GM21723 (cell line): ENCODE measurements around the gene TRIB2.
A peak's percentile ranks its signal among the peaks of the same experiment; 100 is the strongest.

Source experiments
- ATAC-seq: cut with Tn5 transposase; IDR thresholded peaks from one replicate; pipeline ENCODE4 v1.9.1; 2021; ENCODE audit warnings: mild to moderate bottlenecking, moderate library complexity; ENCODE audit not compliant: unreplicated experiment

TRIB2 gene

DNA sequence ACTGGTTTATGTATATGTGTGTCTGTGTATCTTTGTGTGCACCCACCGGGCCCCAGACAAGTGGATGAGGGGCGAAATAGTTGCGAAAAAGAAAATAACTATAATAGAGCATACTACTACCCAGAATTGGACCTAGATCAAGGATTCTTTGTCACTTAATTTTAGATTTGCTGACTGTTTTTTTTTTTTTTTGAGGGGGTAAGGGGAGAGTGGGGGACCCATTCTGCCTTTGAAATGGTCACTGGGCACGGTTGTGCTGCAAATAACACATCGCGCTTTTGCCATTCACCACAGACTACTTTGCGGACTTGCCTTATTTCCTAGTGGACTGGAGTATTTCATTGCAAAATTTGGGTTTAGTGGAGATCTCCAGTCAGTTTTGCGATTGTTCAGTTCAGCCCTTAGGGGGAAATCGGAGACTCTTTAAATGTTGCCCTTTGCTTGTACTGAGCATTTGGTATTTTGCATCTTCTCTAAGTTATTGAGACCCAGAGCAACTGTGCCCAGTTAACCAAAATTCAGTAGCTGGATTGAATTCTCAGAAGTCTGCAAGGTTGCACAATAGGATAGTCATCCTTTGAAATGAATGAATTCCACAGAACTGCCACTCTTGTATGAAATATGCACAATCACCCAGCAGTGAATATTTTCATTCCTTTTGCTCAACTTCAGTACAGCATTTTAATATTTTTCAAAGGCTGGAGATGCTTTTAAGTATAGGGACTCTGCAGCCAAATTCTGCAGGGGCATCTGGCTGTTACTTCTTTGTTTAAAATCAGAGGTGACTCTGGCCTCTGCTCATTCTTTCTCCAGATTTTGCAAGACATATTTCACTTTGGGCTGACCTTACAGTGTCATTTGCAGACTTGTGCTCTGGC is 2.9 kb downstream of the TRIB2 start:
- no peak for ATAC-seq

- no peak for ATAC-seq
Observed at GRCh38 chr2:12720278-12720620, 3.5 kb downstream of the TRIB2 start.

DNA sequence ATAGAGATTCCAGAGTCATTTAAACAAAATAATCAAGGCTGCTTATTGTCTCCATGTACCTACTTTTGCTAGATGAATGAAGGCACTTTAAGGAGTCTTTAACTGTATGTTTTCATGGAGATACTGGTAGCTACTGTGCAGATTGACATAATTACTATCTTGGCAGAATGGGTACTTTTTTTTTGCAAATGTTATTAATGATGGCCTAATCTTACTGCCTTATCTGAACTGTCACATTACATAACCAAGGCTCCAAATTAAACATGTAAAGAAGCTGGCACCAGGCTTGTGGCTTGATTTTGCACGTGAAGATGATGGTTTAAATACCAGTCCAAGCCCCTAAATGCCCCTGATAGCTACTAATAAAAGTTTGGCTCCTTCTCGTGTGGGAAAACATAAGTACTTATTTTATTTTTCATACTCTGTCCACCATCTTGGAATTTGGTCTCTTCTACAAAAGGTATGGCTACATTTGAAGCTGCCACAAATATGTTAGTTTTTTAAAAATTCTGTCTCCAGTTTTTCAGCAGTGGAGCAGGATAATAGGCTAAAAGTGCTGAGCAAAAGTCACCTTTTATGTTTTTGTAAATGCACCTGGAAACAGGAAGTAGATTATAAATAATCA is 4.1 kb downstream of the TRIB2 start:
- no peak for ATAC-seq

DNA sequence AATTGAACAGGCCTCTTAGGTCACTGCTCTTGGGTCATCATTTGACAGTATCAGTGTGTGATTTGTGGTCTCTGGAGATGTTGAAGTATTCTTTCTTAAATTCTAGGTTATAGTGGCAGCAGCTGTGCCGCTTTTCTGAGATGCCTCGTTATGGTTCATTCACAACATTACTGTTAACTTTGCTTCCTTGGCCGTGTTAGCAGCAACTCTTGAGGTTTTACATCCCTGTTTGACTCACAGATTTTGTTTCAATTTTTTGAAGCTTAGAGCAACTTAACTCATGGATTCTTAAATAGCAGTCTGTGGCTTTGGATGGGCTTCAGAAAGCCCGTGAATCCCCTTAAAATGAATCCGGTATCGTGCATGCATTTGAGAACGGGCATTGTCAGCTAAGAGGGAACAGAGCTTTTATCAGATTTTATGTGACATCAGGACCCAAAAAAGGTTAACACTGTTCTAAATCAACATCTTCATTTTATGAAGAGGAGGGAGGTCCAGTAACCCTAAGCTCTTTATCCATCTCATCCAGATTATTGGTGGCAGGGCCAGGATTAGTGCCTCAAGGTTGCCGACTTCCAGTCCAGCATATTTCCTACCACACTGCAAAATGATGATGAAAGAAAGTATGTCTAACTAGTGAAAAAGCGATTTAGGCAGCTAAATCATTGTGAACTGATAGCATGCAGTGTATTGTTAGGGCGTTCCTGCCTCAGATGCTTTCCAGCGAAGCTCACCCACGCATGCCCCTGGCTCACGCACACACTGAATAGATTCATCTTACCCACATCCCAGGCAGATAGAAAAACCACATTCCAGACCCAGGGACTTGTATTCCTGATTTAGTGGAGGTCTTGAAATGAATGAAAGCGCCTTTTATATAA is 5.1 kb downstream of the TRIB2 start:
- ATAC-seq: no peak

GRCh38 chr2:12722447-12723316 is 5.9 kb downstream of the TRIB2 start:
- no peak for ATAC-seq

GRCh38 chr2:12723736-12724463 is 7.2 kb downstream of the TRIB2 start:
- no peak for ATAC-seq

DNA sequence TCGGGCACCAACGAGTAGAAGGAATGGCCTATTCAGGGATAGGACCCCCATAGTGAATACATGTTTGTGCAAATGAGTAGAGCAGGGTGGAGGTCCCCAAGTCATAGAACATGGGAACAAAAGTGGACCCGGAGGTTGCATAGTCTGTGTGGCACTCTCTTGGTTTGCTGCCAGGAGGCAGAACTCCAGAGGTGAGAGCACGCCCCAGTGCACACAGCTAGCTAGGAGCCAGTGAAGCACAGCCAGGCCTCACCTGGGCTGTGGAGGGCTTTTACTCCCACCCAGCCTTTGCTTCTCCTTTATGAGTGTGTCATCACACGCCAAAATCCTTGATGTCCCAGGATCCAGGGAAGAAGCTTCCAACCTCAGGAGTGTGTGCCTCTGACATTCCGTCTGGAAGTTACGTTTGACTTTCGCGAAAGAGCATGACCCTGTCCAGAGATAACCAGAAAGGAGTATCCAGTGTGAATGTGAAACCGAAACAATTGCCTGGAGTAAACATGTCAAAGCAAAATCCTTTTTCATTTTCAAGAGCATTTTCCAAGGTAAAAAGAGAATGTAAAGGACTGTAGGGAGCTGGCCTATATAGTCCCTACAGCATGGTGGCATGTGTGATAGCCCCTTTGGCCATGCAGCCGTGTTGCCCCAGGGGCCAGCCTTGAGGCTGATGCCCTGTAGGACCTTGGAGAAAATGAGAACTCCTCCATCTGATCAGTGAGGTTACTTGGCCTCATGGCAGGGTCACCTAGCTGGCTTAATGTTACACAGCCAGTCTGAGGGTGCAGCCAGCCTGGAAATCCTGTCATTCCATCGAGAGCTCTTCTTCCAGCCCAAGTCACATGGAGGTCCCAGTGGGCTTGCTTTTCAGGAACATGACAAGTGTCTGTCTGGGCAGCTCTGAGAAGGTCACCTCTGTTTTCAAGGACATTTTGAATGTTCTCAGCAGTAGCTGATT is 8.8 kb downstream of the TRIB2 start:
- ATAC-seq: no peak

- no peak for ATAC-seq
Observed at GRCh38 chr2:12726271-12726670, 9.5 kb downstream of the TRIB2 start.

DNA sequence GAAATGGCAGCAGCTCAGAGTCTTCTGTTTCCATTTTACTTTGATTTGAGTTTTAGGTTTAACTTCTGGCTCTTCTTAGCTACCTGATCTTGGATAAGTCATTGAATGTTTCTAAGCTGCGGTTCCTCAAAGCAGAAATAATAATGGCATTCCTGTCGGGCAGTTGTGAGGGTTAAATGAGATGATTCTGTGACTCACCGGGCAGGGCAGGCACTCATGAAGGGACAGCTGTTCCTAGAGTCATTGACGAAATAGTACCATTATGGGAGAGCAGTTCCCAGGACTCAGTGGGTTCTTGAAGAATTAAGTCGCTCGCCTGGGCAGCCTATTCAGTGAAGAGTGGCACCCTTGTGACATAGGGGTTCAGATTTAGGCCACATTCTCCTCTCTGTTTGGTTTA is 10.3 kb downstream of the TRIB2 start:
- no peak for ATAC-seq

DNA sequence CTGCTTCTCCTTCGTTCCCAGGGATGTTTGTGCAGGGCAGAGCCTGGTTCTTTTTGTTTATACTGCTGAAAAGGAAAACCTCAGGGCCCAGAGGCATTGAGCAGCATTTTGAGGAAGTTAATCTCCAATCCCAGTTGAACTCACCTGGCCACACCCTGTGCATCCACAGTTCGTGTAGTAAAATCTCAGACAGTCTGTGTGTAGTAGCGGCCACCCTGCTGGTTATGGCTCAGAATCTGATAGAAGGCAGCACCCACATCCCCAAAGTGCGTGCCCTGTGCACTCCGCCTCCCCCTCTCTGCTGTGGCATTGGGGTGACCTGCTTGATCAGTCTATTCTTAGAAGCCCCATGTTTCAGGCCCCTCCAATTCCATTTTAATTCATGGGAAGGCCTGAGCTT is 10.9 kb downstream of the TRIB2 start:
- no peak for ATAC-seq

DNA sequence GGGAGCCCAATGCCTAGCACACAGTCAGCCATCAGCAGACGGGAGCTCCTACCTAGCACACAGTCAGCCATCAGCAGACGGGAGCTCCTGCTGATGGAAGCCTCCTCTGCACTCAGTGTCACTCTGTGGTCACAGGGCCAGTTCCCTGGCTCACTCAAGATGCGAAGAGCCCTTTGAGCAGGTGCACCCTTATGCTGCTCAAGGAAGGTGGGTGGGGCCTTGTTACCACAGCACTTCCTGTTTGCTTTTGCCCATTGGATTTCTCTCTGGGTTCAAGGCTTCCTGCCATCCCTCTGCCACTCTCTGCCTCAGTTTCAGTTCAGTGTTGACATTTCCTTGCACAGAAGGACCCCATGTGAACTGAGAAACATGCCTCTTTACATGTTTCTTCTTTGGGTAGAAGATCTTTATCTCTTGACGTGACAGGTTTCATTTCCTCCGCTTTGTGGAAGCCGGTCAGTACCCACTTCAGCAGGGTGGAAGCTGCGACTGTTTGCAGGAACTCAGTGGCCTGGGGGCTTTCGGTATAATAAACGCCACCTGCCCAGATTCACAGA is 11.6 kb downstream of the TRIB2 start:
- peak; percentile 93 for ATAC-seq

DNA sequence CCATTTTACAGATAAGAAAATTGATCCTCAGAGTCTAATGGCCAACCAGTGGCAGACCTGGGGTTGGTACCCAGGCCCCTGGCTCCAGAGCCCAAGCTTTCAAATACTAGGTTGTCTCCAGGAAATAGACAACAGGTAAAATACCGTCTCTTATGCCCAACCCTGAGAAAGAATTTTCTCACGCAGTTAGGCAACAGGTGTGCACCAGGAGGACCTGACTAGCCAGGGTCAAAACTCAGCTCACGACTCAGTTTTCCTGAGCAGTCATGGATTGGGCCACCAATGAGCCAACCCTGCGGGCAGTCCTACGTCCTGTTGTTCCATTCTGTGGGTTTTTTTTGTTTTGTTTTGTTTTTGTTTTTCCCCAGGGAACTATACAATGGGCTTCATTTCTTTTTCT is 13.5 kb downstream of the TRIB2 start:
- no peak for ATAC-seq

- no peak for ATAC-seq
Observed at GRCh38 chr2:12731701-12732280, 15.1 kb downstream of the TRIB2 start.

DNA sequence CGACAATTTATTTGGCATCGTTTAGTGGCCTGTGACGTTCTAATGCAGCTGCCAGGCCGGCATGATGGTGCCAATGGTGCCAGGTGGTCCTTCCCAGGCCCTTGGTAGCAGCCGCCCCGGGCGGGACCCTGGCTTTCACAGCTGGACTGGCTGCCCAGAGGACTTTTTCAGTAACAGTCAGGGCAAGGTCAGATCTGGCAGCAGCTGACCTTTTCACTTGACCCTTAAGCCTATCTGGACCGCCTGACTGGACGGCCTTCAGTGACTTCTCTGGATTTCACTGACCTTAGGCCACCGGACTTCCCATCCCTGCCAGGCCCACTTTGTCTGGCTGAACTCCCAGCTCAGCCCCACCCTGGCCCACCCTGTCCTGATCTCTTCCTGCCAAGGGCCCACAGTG is 15.9 kb downstream of the TRIB2 start:
- ATAC-seq: no peak

DNA sequence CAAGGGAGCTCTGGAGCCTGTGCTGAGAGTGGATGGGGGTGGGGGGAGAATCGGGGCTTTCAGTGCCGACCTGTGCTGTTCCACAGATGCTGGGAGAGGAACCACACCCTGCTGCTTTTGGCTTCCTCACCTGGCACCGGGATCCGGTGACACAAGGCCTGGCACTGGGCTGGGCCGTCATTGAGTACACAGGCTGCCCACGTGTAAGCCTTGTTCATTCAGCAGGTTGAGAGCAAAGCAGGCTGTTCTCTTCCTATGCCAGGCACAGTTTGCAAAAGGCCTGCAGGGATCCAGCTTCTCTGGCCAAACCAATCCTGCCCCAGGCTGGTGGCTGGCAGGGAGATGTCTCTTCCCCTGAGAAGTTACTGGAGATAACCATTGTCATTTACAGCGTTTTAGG is 17.1 kb downstream of the TRIB2 start:
- no peak for ATAC-seq

DNA sequence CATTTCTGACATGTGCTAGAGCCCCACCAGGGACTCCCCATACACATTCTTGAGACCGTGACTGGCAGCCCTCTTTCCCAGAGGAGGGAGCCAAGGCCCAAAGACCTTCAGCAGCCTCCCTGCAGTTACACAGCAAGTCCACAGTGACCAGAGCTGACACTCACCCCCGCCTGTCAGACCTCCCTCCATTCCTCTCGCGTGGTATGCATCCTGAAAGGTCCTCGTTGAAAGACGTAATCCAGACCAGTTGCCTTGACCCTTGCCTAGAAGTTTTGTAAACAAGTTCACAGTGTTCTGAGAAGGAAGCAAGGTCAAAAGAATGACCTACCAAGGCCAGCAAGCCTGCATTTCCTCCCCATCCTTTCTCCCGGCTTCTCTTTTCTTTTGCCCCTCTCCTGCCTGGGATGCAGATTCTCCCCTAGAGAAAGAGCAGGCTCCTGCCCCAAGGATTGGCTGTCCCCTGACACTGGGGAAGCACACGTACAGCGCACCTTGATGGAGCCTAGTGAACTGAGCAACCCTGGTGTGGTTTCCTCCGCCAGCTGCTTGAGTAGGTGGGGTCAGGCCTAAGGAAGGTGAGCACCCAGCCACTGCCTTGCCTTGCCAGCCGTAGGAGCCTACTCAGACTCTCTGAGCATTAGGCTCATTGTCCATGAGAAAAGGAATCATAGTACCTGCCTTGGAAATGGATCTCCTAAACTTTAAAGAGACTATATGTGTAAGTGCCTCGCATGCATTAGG is 18.3 kb downstream of the TRIB2 start:
- no peak for ATAC-seq

DNA sequence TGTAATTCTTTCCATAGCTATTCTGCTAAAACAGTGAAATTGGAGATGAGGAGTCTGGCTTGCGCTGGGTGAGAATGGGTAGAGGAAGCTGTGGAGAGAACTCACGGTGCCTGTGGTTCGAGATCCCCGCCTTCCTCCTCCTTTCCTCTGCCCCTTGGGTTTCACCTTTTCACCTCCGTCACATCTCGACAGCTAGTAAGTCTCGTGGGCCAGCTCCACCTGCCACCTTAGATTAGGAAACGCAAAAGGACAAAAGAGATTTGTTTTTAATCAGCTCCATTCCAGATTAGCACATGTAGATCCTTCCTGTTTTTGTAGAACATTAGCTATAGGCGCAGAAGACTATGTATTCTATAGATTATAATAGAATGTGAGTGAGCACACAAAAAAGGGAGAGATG is 20.6 kb downstream of the TRIB2 start:
- no peak for ATAC-seq
